DND-41 (cell line): Measurements from ENCODE around the gene HPCAL1.

ENCODE experiments used
- CTCF ChIP-seq: IDR thresholded peaks from 2 replicates; pipeline ENCODE4 v1.5.1; 2012; ENCODE audit warnings: borderline replicate concordance, low read length, moderate library complexity, mild to moderate bottlenecking; ENCODE audit not compliant: poor library complexity, severe bottlenecking; ENCODE audit errors: extremely low read depth
- EZH2 ChIP-seq: IDR thresholded peaks from 3 replicates; pipeline ENCODE4 v1.6.1; 2012; ENCODE audit warnings: borderline replicate concordance, low read depth, mild to moderate bottlenecking, moderate library complexity, low read length, inconsistent platforms; ENCODE audit not compliant: severe bottlenecking

GRCh38 chr2:10331702-10332401 is 29.1 kb downstream of the HPCAL1 start:
- TF ChIP-seq CTCF (no peak), EZH2 (no peak)
